Measurements from ENCODE around the gene GAREM2. TPM values are rescaled to one million over a fixed set of nuclear protein-coding genes. Genes with fewer than 3 reads are reported as not detected.

GAREM2 gene
- total RNA-seq, 2 experiments from 2014 or later: 2.1 to 2.7 TPM

DNA sequence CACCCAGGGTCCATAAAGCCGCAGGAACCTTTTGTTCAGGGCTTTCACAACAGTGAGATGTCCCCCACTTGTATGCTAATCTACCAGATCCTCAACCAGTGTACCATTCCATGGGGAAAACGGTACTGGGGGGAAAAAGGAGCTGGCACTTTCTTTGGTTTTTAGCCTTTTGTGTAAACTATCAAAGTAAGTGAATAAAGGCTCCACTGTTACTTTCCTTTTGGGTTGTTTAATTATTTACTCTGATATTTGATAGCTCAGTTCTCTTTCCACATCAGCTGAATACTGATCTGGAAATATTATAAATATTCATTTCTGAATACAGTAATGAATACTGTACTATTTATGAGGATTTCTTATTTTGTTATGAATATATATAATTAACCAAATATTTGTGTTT, 51.2 kb downstream of the GAREM2 start:
- Mint-ChIP-seq H3K27me3 (no peaks in the 10 kb centered on the region), H3K4me3 (no peak overlapping the region), H3K4me1 (no peaks in the 10 kb centered on the region), H3K36me3 (peaks cover 36% of the 10 kb centered on the region), H3K9me3 (peaks cover 2% of the 10 kb centered on the region), H3K27ac (no peak overlapping the region)
- DNase-seq: no peak

DNA sequence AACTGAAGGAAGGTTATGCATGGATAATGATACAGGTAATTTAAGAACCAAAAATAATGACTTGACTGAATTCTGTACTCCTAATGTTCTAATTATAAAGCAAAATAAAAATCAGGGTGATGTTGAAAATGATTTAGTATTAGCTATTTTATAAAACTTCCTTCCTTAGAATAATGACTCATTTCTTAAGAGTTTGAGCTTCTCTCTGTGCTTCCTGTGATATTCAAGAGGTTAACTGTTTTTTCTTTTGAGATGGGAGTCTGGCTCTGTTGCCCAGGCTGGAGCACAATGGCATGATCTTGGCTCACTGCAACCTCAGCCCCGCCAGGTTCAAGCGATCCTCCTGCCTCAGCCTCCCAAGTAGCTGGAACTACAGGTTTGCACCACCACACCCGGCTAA, 56.7 kb downstream of the GAREM2 start:
- Mint-ChIP-seq H3K27me3 (no peaks in the 10 kb centered on the region), H3K4me3 (no peak overlapping the region), H3K27ac (no peak overlapping the region), H3K4me1 (no peaks in the 10 kb centered on the region), H3K36me3 (peaks cover 44% of the 10 kb centered on the region), H3K9me3 (peaks cover 2% of the 10 kb centered on the region)
- no peak for DNase-seq

DNA sequence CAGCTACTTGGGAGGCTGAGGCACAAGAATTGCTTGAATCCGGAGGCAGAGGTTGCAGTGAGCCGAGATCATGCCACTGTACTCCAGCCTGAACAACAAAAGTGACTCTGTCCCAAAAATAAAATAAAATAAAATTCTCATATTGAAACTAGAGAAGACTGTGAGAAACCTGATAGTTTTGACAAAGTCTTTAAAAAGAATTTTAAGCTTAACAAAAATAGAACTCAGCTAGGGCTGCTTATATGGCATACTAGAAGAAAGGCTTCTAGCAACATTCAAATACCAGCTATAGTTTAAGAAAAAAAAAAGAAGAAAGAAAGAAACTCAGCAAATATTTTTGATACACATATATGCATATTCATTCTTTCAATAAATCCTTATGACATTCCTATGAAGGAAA, 57.9 kb downstream of the GAREM2 start:
- H3K36me3 Mint-ChIP-seq: peaks cover 45% of the 10 kb centered on the region
- no peak overlapping the region for H3K27ac Mint-ChIP-seq

DNA sequence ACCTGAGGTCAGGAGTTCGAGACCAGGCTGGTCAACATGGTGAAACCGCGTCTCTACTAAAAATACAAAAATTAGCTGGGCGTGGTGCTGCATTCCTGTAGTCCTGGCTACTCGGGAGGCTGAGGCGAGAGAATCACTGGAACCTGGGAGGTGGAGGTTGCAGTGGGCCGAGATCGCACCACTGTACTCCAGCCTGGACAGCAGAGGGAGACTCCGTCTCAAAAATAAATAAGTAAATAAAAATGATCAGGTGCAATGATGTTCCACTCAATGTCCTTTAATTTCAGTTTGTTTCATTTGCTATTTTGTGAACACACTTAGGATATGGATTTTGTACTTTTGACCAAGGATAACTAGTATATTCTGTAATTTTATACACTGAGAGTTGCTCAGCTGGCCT, 62.2 kb downstream of the GAREM2 start:
- no peak overlapping the region for H3K27ac Mint-ChIP-seq
- no peak for DNase-seq

More for the DNA sequence above, 57.9 kb downstream of the GAREM2 start:
- Mint-ChIP-seq H3K4me1 (no peaks in the 10 kb centered on the region), H3K27me3 (no peaks in the 10 kb centered on the region), H3K4me3 (no peak overlapping the region), H3K9me3 (peaks cover 2% of the 10 kb centered on the region)
- DNase-seq: no peak

DNA sequence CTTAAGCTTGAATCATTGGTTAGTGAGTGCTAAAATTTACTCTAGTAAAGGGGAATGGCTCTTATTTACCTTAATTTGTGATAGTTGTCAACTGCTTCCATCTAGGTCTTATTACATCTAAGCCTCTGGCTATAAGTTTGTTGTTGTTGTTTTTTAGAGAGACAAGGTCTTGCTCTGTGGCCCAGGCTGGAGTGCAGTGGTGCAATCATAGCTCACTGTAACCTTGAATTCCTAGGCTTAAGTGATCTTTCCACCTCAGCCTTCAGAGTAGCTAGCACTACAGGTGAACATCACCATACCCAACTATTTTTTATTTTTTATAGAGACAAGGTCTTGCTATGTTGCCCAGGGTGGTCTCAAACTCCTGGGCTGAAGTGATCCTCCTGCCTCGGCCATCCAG, 65.0 kb downstream of the GAREM2 start:
- H3K36me3 Mint-ChIP-seq: peaks cover 13% of the 10 kb centered on the region
- no peaks in the 10 kb centered on the region for H3K9me3 Mint-ChIP-seq
- H3K4me1 Mint-ChIP-seq: peaks cover 29% of the 10 kb centered on the region
- DNase-seq: no peak
- H3K27me3 Mint-ChIP-seq: no peaks in the 10 kb centered on the region
- H3K4me3 Mint-ChIP-seq: no peak overlapping the region
- H3K27ac Mint-ChIP-seq: no peak overlapping the region

More for the DNA sequence above, 62.2 kb downstream of the GAREM2 start:
- Mint-ChIP-seq H3K27me3 (no peaks in the 10 kb centered on the region), H3K36me3 (peaks cover 11% of the 10 kb centered on the region), H3K4me1 (peaks cover 10% of the 10 kb centered on the region), H3K4me3 (no peak overlapping the region), H3K9me3 (no peaks in the 10 kb centered on the region)

DNA sequence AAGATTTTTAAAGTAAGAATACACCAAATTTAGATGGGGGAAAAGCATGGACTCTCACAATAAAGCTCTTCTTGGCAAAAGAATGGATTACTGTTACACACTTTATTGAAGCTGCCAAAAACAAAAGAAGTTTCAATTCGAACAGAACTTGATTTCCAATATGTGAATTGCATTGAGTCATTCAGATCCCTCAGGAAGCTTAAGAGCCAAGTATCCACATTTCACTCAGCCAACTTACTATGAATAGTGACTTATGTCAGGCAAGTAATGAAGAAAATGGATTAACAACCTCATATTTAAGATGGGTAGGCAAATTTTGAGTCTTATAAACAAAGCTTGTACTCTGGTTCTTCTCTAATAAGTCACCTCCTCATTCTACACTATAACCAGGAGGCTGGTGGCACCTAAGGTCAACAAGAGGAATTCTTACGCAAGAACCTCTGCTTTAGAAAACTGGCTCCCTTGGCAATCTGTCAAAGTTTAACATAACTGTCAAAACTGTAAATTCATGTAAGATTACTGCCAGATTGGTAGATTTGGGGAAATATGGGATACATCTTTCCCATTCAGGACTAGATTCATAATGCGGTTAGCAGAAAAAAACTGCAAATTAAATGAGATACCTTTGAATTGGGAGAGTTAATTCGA, 65.5 kb downstream of the GAREM2 start:
- Mint-ChIP-seq H3K36me3 (peaks cover 15% of the 10 kb centered on the region), H3K9me3 (no peaks in the 10 kb centered on the region), H3K27ac (no peak overlapping the region), H3K27me3 (no peaks in the 10 kb centered on the region), H3K4me3 (no peak overlapping the region), H3K4me1 (peaks cover 34% of the 10 kb centered on the region)
- DNase-seq: no peak

Other genes starting within 250 kb of the GAREM2 start
- gene KIF3C, start 190.6 kb upstream of the GAREM2 start, total RNA-seq: 1 to 10 TPM; 3.7 to 4.1 TPM
- gene RAB10, start 139.0 kb upstream of the GAREM2 start, total RNA-seq: 100 to 1,000 TPM; 106 to 109 TPM
- gene HADHA, start 71.5 kb downstream of the GAREM2 start, total RNA-seq: 100 to 1,000 TPM; 119 to 120 TPM
- 10 to 100 TPM; 70.2 to 73.2 TPM for gene HADHB, start 71.9 kb downstream of the GAREM2 start, total RNA-seq
- 10 to 100 TPM; 59.0 to 60.6 TPM for gene SELENOI, start 173.1 kb downstream of the GAREM2 start, total RNA-seq
- gene ADGRF3, start 173.7 kb downstream of the GAREM2 start, total RNA-seq: 1 to 10 TPM; 4.4 to 5.2 TPM
- not detected for gene DRC1, start 228.8 kb downstream of the GAREM2 start, total RNA-seq